Measurements from ENCODE around the gene AGO4.
"Not testable (repeated sequence)": the region's sequence is repeated elsewhere in the genome, so short reads cannot be mapped to it uniquely, and the experiment has no call there.

GRCh38 chr1:35798019-35798418, 9.8 kb upstream of the AGO4 start:
- TF ChIP-seq EZH2 (IDR thresholded peaks at IDR 0.05); POLR2AphosphoS5 (IDR thresholded peaks at IDR 0.05; ENCODE audit: borderline replicate concordance, low read depth, low read length); FOXP2 (optimal IDR thresholded peaks at IDR 0.05; ENCODE audit: control extremely low read depth, extremely low read length, insufficient read depth): not testable (repeated sequence)
